Gastroesophageal sphincter (tissue), 3 donors: Measurements from ENCODE around the gene TRABD2B.

Experiments
- POLR2A ChIP-seq, 2 donors: fragments of 450-650 bp; IDR thresholded peaks; one replicate each; pipeline ENCODE4 v1.6.1; 2017; ENCODE audit warnings: antibody characterized with exemption in 2 of 2, mild to moderate bottlenecking in 2 of 2, moderate library complexity in 1 of 2
- TF ChIP-seq, protein P1 (sequence below), 4 experiments: fragments of 200-600 bp in 2 of 4; fragments of 450-650 bp in 2 of 4; sonication (generic) in 1 of 4; IDR thresholded peaks; one replicate each; pipeline ENCODE4 v1.5.1; 2017 to 2019; ENCODE audit warnings: antibody characterized with exemption in 4 of 4, mild to moderate bottlenecking in 2 of 4, moderate library complexity in 2 of 4

DNA sequence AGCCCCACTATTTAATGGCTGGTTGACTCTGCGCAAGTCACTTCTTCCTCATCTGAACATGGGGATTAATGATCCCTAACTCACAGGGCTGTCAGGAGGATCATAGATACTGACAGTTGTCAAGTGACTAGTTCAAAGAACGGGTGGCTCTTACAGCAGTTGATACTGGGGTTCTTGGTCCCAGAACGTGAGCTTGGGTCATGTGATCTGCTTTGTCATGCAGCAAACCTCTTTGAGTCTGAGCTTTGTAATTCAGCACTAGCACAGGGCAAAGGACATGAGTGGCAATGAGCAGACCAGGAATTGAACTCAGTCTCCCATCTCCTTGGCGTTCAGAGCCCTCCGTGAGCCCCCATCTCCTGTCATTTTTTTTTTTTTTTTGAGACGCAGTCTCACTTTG is 64.4 kb downstream of the TRABD2B start:
- TF ChIP-seq POLR2A (IDR thresholded peaks at IDR 0.05): no peak
- TF ChIP-seq, protein P1, sequence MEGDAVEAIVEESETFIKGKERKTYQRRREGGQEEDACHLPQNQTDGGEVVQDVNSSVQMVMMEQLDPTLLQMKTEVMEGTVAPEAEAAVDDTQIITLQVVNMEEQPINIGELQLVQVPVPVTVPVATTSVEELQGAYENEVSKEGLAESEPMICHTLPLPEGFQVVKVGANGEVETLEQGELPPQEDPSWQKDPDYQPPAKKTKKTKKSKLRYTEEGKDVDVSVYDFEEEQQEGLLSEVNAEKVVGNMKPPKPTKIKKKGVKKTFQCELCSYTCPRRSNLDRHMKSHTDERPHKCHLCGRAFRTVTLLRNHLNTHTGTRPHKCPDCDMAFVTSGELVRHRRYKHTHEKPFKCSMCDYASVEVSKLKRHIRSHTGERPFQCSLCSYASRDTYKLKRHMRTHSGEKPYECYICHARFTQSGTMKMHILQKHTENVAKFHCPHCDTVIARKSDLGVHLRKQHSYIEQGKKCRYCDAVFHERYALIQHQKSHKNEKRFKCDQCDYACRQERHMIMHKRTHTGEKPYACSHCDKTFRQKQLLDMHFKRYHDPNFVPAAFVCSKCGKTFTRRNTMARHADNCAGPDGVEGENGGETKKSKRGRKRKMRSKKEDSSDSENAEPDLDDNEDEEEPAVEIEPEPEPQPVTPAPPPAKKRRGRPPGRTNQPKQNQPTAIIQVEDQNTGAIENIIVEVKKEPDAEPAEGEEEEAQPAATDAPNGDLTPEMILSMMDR (IDR thresholded peaks at IDR 0.05): no peak
